AG09309 (cell line): Measurements from ENCODE around the gene ANKRD18A.
"Not testable (repeated sequence)": the region's sequence is repeated elsewhere in the genome, so short reads cannot be mapped to it uniquely, and the experiment has no call there.

Experiments used
- DNase-seq: peaks from one replicate; pipeline ENCODE4 v3.0.0-alpha.2; 2010; ENCODE audit warnings: low read depth
- H3K4me3 ChIP-seq: 2 replicates; pipeline ENCODE4 v1.5.1; 2011; ENCODE audit warnings: mild to moderate bottlenecking, low read depth, low read length, moderate library complexity; ENCODE audit not compliant: control insufficient read depth
- CTCF ChIP-seq: IDR thresholded peaks from 2 replicates; pipeline ENCODE4 v1.5.1; 2011; ENCODE audit warnings: mild to moderate bottlenecking, low read depth, low read length, inconsistent platforms; ENCODE audit not compliant: insufficient read depth, control insufficient read depth; ENCODE audit errors: missing control alignments

Gene ANKRD18A

GRCh38 chr9:38583765-38584164 lies 36.6 kb downstream of the ANKRD18A start:
- not testable (repeated sequence) for H3K4me3 ChIP-seq, DNase-seq

- not testable (repeated sequence) for H3K4me3 ChIP-seq, DNase-seq
Measured at GRCh38 chr9:38580112-38580511, 40.3 kb downstream of the ANKRD18A start.

GRCh38 chr9:38576181-38576580 lies 44.2 kb downstream of the ANKRD18A start:
- not testable (repeated sequence) for DNase-seq, H3K4me3 ChIP-seq

GRCh38 chr9:38566048-38566447 lies 54.3 kb downstream of the ANKRD18A start:
- DNase-seq, H3K4me3 ChIP-seq: not testable (repeated sequence)

- not testable (repeated sequence) for DNase-seq, H3K4me3 ChIP-seq
Measured at GRCh38 chr9:38565178-38565577, 55.2 kb downstream of the ANKRD18A start.

- not testable (repeated sequence) for H3K4me3 ChIP-seq, DNase-seq
Measured at GRCh38 chr9:38563911-38564310, 56.5 kb downstream of the ANKRD18A start.

- DNase-seq, H3K4me3 ChIP-seq: not testable (repeated sequence)
Measured at GRCh38 chr9:38561134-38561533, 59.3 kb downstream of the ANKRD18A start.

GRCh38 chr9:38559172-38559571 lies 61.2 kb downstream of the ANKRD18A start:
- not testable (repeated sequence) for H3K4me3 ChIP-seq, DNase-seq

GRCh38 chr9:38557746-38558145 lies 62.6 kb downstream of the ANKRD18A start:
- H3K4me3 ChIP-seq, DNase-seq: not testable (repeated sequence)

GRCh38 chr9:38554966-38555365 lies 65.4 kb downstream of the ANKRD18A start:
- DNase-seq, H3K4me3 ChIP-seq: not testable (repeated sequence)

GRCh38 chr9:38553019-38553418 lies 67.4 kb downstream of the ANKRD18A start:
- not testable (repeated sequence) for H3K4me3 ChIP-seq, DNase-seq

- not testable (repeated sequence) for DNase-seq, H3K4me3 ChIP-seq
Measured at GRCh38 chr9:38546497-38547163, 73.8 kb downstream of the ANKRD18A start.

GRCh38 chr9:38540535-38540934 lies 79.9 kb downstream of the ANKRD18A start:
- H3K4me3 ChIP-seq, DNase-seq: not testable (repeated sequence)

GRCh38 chr9:38529317-38529716 lies 91.1 kb downstream of the ANKRD18A start:
- DNase-seq: no peak
- no peak overlapping the region for H3K4me3 ChIP-seq
- no peak for TF ChIP-seq CTCF
